ENCODE results near the gene ADGRL4. TPM values are rescaled to one million over a fixed set of nuclear protein-coding genes. Genes with fewer than 3 reads are reported as not detected.

The ADGRL4 gene
- total RNA-seq, 4 donors from 2014 or later: 3.2 to 21.8 (median 14.1) TPM

- peaks cover 0 to 14% (median 5%) of the 10 kb centered on the region in 3 donors for H3K4me1 ChIP-seq
- no peak overlapping the region for H3K27ac ChIP-seq
- TF ChIP-seq CTCF (IDR thresholded peaks at IDR 0.05) (no peak), POLR2A (IDR thresholded peaks at IDR 0.05) (no peak)
- H3K9me3 ChIP-seq: no peaks in the 10 kb centered on the region
- intact Hi-C loops (cut with DNase I): no loop called here
- DNase-seq: no peak
- 15 to 27% methylated on average over 1 of the region's 1 CpG for WGBS, 2 donors
- no peak overlapping the region for H3K4me3 ChIP-seq
- no peaks in the 10 kb centered on the region for H3K36me3 ChIP-seq
- H3K27me3 ChIP-seq: no peaks in the 10 kb centered on the region
Observed at GRCh38 chr1:78843111-78843510, 163.4 kb downstream of the ADGRL4 start.

DNA sequence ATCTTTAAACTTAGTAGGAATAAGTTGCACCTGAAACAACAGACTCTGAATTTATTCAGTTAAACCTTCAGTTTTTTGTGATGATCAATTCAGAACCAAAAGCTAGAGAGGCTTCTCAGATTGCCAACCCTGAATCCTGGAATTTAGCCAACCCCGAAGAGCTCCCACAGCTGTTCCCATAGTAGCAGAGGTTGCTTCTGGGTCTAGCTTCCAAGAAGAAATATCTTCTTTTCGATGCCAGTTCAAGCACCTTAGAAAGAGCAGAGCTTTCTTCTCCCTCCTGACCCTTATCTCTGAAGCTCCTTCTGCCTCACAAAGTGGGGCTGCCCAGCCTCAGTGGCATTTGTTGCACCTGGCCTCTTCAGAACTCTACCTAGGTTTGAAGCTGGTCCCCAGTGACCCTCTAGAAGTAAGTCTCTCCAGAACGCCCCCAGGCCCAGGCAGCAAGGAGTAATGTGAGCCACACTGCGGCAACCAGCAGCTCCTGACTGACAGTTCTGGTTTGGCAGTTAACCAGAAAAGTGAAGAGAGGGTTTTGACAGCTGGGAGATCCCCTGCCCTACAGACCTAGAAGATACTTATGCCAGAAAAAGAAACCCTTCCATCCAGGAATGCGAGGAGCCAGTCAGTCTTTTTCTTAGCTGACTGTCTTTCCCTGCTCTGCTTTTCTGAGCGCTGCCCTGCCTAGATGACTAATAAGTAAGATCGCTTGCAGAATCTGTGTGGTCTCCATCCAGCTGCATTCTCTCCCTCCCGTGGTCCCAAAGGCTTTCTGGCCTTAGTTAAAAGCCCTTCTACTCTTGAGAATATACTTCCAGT lies 165.9 kb downstream of the ADGRL4 start:
- Histone ChIP-seq H3K27me3 (no peaks in the 10 kb centered on the region), H3K4me1 (peaks cover 0 to 14% (median 5%) of the 10 kb centered on the region in 3 donors), H3K9me3 (no peaks in the 10 kb centered on the region), H3K36me3 (no peaks in the 10 kb centered on the region), H3K27ac (no peak overlapping the region), H3K4me3 (no peak overlapping the region)
- intact Hi-C loops (cut with DNase I): no loop called here
- TF ChIP-seq CTCF (IDR thresholded peaks at IDR 0.05) (no peak), POLR2A (IDR thresholded peaks at IDR 0.05) (no peak)
- no peak for DNase-seq
- 23 to 33% methylated on average over 6 to 7 of the region's 8 CpGs for whole genome bisulfite sequencing, 2 donors

Data from esophagus squamous epithelium (tissue), 5 donors.